T47D (cell line): ENCODE measurements around the gene ATP8A2.

ENCODE experiments used
- DNase-seq, 2 experiments: peaks; one replicate each; pipeline versions ENCODE4 v3.0.0 to v3.0.0-alpha.2; 2011 to 2012; ENCODE audit warnings: low read depth in 1 of 2, low spot score in 1 of 2
- JUND ChIP-seq: IDR thresholded peaks from 2 replicates; pipeline ENCODE4 v1.6.1; 2012; ENCODE audit warnings: low read depth
- in situ Hi-C: cut with HindIII; loops from 2 replicates; pipeline ENCODE4 v1.10.0; 2016; ENCODE audit warnings: low sequenced_read_pairs, low pct_unique_long_range_greater_than_20kb

ATP8A2 gene

GRCh38 chr13:25692099-25692498 lies 320.3 kb downstream of the ATP8A2 start:
- no peak for DNase-seq
- in situ Hi-C loops = no loop called here
- TF ChIP-seq JUND = no peak

- in situ Hi-C loops = no loop called here
Measured at GRCh38 chr13:25699056-25699455, 327.3 kb downstream of the ATP8A2 start.

GRCh38 chr13:25699600-25699999 lies 327.8 kb downstream of the ATP8A2 start:
- in situ Hi-C loops = no loop called here
- no peak for DNase-seq
- TF ChIP-seq JUND = no peak

More at GRCh38 chr13:25699056-25699455, 327.3 kb downstream of the ATP8A2 start:
- no peak for TF ChIP-seq JUND
- no peak for DNase-seq

GRCh38 chr13:25701304-25701703 lies 329.5 kb downstream of the ATP8A2 start:
- no peak for DNase-seq
- in situ Hi-C loops = no loop called here
- no peak for TF ChIP-seq JUND

- in situ Hi-C loops = no loop called here
- no peak for DNase-seq
- no peak for TF ChIP-seq JUND
Measured at GRCh38 chr13:25702386-25702785, 330.6 kb downstream of the ATP8A2 start.

- in situ Hi-C loops = no loop called here
- no peak for DNase-seq
- TF ChIP-seq JUND = no peak
Measured at GRCh38 chr13:25707726-25708125, 336.0 kb downstream of the ATP8A2 start.

- in situ Hi-C loops = no loop called here
- DNase-seq = no peak
- TF ChIP-seq JUND = no peak
Measured at GRCh38 chr13:25708268-25708667, 336.5 kb downstream of the ATP8A2 start.

- TF ChIP-seq JUND = no peak
- peak in 1 of 2 experiments; percentile 36 for DNase-seq
- in situ Hi-C loops = no loop called here
Measured at GRCh38 chr13:25709088-25709487, 337.3 kb downstream of the ATP8A2 start.

GRCh38 chr13:25715760-25716159 lies 344.0 kb downstream of the ATP8A2 start:
- no peak for TF ChIP-seq JUND
- in situ Hi-C loops = no loop called here

GRCh38 chr13:25717666-25718197 lies 346.0 kb downstream of the ATP8A2 start:
- in situ Hi-C loops = no loop called here
- no peak for DNase-seq
- TF ChIP-seq JUND = no peak

More at GRCh38 chr13:25715760-25716159, 344.0 kb downstream of the ATP8A2 start:
- DNase-seq = no peak

GRCh38 chr13:25719666-25720065 lies 347.9 kb downstream of the ATP8A2 start:
- in situ Hi-C loops = no loop called here
- TF ChIP-seq JUND = no peak
- DNase-seq = no peak

- DNase-seq = no peak
- in situ Hi-C loops = no loop called here
- TF ChIP-seq JUND = no peak
Measured at GRCh38 chr13:25722893-25723292, 351.1 kb downstream of the ATP8A2 start.

GRCh38 chr13:25725104-25725503 lies 353.3 kb downstream of the ATP8A2 start:
- in situ Hi-C loops = no loop called here
- TF ChIP-seq JUND = no peak
- DNase-seq = no peak

GRCh38 chr13:25727250-25727649 lies 355.5 kb downstream of the ATP8A2 start:
- peak; percentile 47; the same call in 1 of the 2 replicates for TF ChIP-seq JUND
- in situ Hi-C loops = no loop called here
- peak in 1 of 2 experiments; percentile 76 for DNase-seq
